ENCODE data around the gene SHROOM3.

GRCh38 chr4:76459291-76459723, 24.3 kb downstream of the SHROOM3 start:
- TF ChIP-seq CTCF (IDR thresholded peaks at IDR 0.05; ENCODE audit: insufficient read depth, low read length, poor library complexity, severe bottlenecking) (no peak), EZH2phosphoT487 (conservative IDR thresholded peaks at IDR 0.05; ENCODE audit: low read length) (no peak)
